Right hindlimb (tissue), 1 donor: ENCODE results near the gene TBL1X.
A peak's percentile ranks its signal among the peaks of the same experiment; 100 is the strongest.

Experiments
- DNase-seq: peaks from one replicate; pipeline ENCODE4 v3.0.0-alpha.2; 2018

TBL1X gene

GRCh38 chrX:9593756-9594155 lies 128.9 kb downstream of the TBL1X start:
- DNase-seq: no peak

GRCh38 chrX:9595174-9595573 lies 130.3 kb downstream of the TBL1X start:
- DNase-seq: no peak

GRCh38 chrX:9596837-9597236 lies 132.0 kb downstream of the TBL1X start:
- DNase-seq: no peak

GRCh38 chrX:9597361-9598035 lies 132.6 kb downstream of the TBL1X start:
- no peak for DNase-seq

- DNase-seq: no peak
Observed at GRCh38 chrX:9598344-9598743, 133.5 kb downstream of the TBL1X start.

GRCh38 chrX:9604111-9604907 lies 139.5 kb downstream of the TBL1X start:
- DNase-seq: peak; percentile 43

GRCh38 chrX:9604908-9605306 lies 140.0 kb downstream of the TBL1X start:
- DNase-seq: no peak

GRCh38 chrX:9605484-9605883 lies 140.6 kb downstream of the TBL1X start:
- no peak for DNase-seq

GRCh38 chrX:9606971-9607370 lies 142.1 kb downstream of the TBL1X start:
- DNase-seq: no peak

GRCh38 chrX:9609499-9609898 lies 144.6 kb downstream of the TBL1X start:
- DNase-seq: no peak

- DNase-seq: no peak
Observed at GRCh38 chrX:9609987-9610386, 145.1 kb downstream of the TBL1X start.

- no peak for DNase-seq
Observed at GRCh38 chrX:9610771-9611392, 146.0 kb downstream of the TBL1X start.

GRCh38 chrX:9611436-9612145 lies 146.7 kb downstream of the TBL1X start:
- no peak for DNase-seq

GRCh38 chrX:9612146-9612505 lies 147.3 kb downstream of the TBL1X start:
- no peak for DNase-seq

- DNase-seq: no peak
Observed at GRCh38 chrX:9614016-9614415, 149.2 kb downstream of the TBL1X start.

GRCh38 chrX:9619133-9619532 lies 154.3 kb downstream of the TBL1X start:
- no peak for DNase-seq

GRCh38 chrX:9619581-9619980 lies 154.7 kb downstream of the TBL1X start:
- DNase-seq: no peak

GRCh38 chrX:9622128-9622527 lies 157.3 kb downstream of the TBL1X start:
- no peak for DNase-seq

GRCh38 chrX:9626379-9626778 lies 161.5 kb downstream of the TBL1X start:
- no peak for DNase-seq

- DNase-seq: no peak
Observed at GRCh38 chrX:9627922-9628321, 163.1 kb downstream of the TBL1X start.

GRCh38 chrX:9628779-9629493 lies 164.1 kb downstream of the TBL1X start:
- DNase-seq: no peak

- no peak for DNase-seq
Observed at GRCh38 chrX:9634551-9634950, 169.7 kb downstream of the TBL1X start.

- peak; percentile 65 for DNase-seq
Observed at GRCh38 chrX:9635368-9635767, 170.5 kb downstream of the TBL1X start.
